GM18511 (cell line): ENCODE measurements around the gene THRA.
"Not testable (repeated sequence)": the region's sequence is repeated elsewhere in the genome, so short reads cannot be mapped to it uniquely, and the experiment has no call there.

Source experiments
- ATAC-seq: cut with Tn5 transposase; IDR thresholded peaks from one replicate; pipeline ENCODE4 v1.9.1; 2021; ENCODE audit warnings: mild to moderate bottlenecking, moderate library complexity; ENCODE audit not compliant: unreplicated experiment

Gene THRA

DNA sequence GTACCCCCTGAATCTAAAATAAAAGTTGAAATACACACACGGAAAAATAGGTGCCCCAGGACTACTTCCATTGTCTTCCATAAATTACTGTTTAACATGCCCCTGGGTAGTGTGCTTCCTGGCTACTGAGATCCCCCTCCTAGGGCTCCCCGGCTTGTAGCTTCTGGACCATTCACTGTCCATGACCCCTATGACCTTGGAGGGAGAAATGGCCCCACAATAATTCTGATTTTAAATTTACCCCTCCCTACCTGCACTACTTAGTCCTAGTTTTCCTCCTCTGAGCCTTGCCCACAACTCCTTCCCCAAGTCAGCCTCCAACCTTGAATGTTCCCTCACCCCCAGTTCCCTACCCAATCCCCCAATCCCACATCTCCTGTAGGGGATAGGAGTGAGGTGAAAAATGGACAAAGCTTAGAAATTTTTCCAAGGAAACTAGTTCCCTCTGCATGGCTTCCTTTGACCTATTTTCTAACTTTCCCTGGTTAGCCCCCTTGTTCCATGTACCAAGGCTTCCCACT lies 49.5 kb downstream of the THRA start:
- ATAC-seq: no peak

DNA sequence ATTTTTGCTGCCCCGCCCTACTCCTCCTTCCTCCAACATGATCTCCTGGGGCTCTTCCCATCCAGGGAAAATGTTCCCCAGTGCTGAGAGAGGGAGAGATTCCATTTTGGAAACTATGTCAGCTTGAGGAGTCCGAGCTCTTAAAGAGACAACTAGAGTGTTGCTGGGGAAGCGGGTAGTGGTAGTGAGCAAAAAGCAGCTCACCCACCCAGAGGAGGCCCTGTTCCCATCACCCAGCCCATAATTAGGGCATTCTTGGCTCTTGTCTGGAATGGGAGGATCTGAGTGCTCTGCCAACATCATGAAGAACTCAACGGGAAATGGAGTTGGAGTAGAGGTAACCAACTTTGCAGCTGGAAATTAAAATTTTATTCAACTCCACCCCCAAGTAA lies 49.9 kb downstream of the THRA start:
- ATAC-seq: no peak

DNA sequence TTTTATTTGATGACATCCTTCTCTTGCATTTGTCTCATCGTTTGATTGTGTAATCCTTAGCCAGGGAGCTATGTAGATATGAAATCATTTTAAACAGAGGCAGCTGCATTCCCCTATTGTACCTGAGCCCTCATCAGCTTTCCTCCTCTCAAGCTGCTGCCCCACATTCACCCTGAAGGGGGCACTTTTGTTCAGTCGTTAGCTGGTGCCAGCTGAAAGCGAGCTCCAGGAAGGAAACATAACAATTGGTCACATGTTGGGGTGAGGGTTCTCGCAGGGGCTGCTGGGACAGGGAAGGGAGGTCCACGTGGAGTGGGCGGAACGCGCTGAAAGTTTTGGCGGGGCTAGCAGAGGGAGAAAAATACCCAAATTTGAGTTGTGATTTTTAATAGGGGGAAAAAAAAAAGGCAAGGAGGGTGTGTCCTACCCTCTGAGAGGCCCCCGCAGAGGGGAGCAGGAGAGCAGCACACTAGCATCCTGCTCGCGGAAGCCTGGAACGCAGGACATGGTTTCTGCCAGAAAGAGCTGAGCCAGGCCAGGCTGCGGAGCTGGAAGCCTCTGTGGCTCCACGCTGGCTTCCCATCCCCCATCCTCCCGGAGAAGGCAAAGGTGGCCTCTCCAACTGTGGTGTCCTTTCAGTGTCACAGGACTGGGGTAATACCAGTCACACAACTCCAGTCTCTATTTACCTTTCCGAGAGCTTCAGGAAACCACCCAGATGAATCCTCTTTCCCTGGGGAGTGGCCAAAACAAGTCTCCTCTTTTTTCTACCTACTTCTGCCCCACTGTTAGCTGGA lies 50.5 kb downstream of the THRA start:
- ATAC-seq: peak; percentile 86

DNA sequence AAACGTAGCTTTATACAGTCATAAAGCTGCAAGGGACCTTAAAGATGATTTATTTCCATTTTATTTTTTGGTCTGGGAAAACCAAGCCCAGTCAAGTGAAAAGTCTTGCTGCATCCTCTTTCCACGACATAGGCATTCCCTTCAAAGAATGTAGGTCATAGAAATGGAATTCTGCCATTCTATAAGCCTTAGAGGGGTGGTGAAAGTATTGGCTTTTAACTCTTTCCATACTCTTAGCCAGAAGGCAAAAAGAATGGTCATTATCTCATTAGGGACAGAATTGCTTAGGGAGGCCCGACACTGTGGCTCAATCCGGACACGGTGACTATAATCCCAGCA lies 51.1 kb downstream of the THRA start:
- ATAC-seq: no peak

DNA sequence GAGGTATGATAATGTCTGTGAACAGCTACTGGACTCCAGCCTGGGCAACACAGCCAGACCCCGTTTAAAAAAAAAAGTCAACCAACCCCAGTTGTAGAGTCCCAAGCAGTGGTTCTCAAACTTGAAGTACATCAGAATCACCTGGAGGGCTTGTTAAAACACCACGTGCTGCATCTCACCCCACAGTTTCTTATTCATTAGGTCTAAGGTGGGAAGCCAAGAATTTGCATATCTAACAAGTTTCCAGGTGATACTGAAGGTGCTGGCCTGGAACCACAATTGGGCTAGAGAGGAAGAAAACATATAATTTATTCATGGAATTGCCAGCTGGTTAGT lies 52.3 kb downstream of the THRA start:
- ATAC-seq: no peak

DNA sequence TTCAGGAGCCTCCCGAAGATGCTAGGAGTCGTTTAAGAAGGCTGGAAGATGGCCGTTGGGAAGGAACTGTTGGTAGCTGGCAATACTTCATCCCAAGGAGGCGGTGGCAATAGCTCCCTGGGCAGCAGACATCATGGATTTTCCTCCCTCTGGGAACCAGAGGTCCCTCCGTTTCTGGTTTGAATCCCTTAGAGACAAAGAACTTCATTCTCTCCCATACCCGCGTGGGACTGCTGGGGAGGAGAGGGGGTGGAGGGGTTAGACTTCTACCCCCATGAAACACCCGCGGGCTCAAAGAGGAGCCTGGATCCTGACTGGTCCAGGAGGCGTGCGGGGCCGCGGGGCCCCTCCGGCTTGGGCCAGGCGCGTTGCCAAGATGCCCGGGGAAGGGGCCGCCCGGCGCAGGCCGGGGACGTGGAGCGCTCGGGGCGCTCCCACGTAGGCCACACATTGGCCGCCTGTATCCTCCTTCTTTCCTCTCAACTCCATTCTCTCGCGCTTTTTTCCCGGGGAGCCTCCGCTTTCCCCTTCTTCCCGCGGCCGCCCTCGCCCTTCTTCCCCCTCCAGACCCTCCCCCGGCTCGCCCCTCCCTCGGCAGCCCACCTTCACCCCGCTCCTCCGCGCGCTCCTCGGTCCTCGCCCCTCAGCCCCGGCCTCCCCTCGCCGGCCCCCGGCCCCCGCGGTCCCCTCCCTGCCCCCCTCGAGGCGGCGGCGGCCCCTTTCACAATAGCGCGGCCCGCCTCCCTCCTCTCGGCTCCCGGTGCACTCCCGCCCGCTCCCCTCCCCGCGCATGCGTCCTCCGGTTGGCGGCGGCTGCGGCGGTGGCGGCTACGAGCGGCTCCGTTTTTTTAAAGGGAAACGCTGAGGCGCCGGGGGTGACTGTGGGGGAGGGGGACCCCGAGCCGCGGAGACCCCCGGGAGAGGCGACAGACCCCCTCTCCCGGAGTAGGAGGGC lies 58.7 kb downstream of the THRA start, which contains the start of gene MSL1:
Gene MSL1, plus strand, starts transcription at position 791 of the 955 bp plus-strand sequence. CDS start 642 bp downstream, outside the sequence.
- no peak for ATAC-seq

DNA sequence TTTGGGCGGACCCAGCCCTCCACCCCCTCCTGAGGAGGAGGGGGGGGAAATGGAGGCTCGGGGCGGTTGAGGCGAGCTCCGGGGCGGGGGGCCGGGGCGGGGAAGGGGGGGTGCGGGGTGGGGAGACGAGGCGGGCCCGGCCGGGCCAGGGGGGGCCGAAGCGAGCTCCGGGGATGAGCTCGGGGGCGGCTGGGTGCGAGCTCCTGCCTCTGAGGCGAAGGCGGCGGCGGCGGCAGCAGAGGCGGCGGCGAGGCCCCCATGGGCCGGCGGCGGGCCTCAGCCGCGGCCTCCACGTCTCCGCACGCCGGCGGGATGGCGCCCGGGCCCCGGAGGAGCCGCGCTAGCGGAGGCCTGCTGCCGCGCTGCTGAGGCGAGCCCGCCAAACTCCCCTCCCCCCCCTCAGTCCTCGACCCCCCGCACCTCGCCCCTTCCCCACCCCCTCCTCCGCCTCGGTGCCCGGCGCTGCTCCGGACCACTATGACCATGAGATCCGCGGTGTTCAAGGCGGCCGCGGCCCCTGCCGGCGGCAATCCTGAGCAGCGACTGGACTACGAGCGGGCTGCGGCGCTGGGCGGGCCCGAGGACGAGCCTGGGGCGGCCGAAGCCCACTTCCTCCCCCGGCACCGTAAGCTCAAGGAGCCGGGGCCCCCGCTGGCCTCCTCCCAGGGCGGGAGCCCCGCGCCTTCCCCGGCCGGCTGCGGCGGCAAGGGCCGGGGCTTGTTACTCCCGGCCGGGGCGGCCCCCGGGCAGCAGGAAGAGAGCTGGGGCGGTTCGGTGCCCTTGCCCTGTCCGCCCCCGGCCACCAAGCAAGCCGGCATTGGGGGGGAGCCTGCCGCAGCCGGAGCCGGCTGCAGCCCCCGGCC lies 59.6 kb downstream of the THRA start:
- no peak for ATAC-seq

DNA sequence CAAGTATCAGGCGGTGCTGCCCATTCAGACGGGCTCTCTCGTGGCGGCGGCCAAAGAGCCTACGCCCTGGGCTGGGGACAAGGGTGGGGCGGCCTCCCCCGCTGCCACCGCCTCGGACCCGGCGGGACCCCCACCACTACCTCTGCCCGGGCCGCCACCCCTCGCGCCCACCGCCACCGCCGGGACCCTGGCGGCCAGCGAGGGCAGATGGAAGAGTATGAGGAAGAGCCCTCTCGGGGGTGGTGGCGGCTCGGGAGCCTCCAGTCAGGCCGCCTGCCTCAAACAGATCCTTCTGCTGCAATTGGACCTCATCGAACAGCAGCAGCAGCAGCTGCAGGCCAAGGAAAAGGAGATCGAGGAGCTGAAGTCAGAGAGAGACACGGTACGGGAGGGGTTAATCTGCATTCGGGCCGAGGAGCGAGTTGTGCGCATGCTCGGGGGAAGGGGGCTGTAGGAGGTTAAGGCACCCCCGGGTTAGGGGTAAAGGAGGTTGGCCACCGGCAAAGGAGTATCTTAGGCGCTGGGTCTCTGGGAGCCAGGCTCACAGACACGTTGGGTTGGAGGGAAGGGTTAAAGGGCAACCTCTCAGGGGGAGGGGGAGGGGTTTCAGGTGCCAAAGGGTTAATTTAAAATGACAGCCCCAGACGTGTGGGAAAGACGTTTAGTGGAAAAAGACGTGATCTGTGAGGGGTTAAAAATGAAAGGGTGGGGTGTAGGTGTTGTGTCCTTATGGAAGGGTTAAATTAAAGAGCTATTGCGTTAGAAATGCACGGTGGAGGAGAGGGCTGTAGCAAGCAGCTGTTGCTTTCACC lies 60.4 kb downstream of the THRA start:
- no peak for ATAC-seq

DNA sequence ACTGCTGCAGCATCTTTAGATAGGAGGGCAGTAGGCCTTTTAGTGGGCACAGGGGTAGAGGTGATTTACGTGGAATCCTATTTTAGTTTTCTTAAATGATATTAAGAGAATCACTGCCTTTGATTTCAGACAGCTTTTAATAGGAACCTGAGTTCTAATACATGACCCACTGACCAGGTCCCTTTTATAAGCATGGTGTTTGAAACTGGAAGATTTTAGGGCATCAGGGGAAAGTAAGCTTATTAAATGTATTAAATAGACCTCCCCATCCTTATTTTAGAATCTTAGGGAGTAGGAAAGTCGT lies 61.0 kb downstream of the THRA start:
- ATAC-seq: no peak

DNA sequence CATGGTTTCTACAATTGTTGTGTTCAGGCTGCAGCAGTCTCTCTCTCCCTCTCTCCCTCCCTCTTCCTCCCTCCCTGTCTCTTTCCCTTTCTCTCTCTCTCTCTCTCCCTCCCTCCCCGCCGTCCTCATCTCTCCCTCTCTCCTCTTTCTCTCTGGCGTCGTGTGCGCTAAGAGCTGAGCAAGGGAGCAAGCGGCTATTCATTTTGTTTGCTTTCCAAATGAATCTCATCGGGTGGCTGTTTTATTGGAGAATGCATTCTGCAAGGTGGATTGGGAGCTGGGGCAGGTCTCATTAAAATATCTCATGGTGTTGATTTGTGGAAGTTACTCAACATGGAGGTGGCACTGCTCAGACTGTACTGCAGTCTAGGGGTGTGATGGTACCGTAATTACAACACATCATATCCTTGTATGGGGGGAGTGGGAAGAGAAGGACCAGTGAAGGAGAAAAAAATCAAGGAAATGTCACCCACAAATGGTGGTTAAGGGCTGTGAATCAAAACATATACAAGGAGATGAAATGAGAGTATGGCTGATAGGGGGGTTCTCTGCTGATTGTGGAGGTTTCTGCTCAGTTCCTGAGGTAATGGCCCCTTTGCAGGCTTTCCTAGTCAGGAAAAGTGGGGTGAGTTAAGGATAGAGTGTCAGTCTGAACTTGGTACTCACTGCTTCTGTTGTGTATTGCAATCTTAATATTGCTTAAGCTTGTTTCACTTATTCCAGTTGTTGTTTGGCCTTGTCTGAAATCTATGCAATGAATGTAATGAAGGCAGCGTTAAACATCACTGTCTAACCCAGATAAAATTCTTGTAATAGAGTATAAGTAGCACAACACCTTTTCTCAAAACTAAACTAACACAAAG lies 61.7 kb downstream of the THRA start:
- no peak for ATAC-seq

DNA sequence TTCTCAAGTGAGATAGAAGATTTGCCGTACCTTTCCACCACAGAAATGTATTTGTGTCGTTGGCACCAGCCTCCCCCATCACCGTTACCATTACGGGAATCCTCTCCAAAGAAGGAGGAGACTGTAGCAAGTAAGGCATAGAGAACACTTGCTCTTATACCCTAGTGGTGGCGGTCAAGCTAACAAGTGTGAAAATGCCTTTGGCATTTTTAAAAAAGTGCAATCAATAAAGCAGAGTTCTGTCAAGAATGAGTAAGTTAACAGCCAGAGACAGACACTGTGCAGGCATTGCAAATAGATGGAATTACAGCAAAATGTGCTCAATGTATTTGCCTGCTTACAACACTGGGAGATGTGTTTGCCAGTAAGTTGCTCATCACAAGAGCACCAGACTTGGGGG lies 66.7 kb downstream of the THRA start:
- ATAC-seq: no peak

DNA sequence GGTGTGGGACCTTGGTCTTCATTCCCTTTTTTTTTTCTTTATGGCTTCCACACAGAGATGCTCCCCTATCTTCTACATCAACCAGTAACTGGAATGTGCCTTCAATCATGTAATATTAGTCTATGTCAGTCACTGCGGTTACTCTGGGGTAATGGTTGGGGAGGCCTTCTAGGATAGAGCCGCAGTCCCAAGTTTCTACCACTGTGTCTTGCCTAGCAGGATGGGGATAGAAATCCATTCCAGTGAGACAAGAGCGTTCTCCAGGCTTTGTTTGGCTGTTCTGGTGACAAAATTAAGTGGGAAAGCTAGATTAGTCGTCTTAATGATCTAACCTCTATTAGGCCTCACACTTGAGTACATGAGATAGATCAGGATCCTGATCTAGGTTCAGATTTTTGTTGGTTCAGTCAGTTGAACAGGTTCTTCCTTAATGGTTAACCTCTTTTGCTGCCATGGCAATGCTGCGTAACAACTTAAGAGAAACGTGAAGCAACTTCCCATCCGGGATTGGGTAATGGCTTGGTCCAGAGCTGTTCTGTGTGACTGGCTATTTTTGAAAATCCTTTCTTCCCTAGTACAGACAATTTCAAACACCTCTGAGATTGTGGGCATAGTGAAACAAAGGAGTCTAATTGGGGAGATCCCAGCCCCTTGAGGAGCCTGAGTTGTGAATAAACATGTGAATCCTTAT lies 67.7 kb downstream of the THRA start:
- ATAC-seq: no peak

DNA sequence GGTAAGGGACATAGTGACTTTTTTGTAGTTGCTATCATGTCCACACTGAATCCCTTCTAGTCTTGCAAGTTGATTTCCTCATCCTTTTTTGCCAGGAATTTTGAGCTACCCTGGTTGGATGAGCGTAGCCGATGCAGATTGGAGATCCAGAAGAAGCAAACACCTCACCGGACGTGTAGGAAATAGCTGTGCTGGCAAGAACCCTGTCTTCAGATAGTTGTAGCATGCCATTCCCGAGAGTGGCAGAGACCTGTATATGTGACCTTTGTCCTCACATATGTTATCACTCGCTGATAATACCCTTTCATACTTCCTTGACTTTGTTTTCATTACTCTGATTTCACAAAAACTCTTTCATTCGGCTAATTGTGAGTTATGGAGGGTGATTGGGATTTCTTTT lies 71.4 kb downstream of the THRA start:
- ATAC-seq: no peak

DNA sequence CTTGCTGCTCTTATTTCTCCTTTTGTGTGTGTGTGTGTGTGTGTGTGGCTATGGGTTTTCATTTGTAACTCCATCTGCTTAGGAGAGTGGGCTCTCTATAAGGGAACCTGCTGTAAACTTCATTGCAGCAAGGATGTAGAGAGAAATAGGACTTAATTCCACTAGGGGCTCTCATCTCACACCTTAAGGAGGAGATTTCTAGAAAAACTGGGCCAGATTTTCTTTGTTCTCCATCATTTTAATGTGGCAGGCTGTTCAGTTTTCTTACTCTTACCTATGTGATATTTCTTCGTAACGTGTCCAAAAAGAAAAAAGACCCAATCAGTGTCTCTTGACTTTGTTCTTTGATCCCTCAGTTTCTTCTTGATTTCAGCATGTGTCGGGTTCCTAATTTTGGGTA lies 73.1 kb downstream of the THRA start:
- no peak for ATAC-seq

DNA sequence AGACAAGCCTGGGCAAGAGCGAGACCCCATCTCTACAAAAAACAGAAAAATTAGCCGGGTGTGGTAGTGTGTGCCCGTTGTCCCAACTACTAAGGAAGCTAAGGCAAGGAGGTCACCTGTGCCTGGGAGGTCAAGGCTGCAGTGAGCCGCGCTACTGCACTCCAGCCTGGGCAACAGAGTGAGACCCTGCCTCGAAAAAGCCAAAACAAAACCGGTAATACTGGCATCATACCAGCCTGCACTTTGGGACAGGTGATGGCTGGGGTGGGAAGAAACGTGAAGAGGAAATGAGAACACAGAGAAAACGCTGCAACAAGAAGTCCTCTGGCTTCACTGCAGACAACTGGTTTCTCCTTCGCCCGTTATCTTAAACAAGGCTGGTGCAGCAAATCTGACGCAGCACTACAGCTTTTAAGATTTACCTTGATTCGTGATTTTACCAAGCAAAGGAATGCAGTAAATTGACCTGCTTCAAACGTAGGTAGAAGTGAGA lies 76.8 kb downstream of the THRA start:
- ATAC-seq: peak; percentile 21

DNA sequence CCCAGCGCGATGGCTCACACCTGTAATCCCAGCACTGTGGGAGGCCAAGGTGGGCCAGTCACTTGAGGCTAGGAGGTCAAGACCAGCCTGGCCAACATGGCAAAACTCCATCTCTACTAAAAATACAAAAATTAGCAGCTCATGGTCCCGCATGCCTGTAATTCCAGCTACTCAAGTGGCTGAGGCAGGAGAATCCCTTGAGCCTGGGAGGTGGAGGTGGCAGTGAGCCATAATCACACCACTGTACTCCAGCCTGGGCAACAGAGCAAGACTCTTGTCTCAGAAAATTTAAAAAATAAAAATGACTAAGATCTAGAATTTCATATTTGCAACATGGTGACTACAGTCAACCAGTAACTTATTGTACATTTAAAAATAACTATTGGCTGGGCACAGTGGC lies 80.4 kb downstream of the THRA start:
- not testable (repeated sequence) for ATAC-seq
